Activated B cell treated with CpG ODN at 0.5 μM for 24 hours (primary cell): ENCODE results near the gene GPR75. TPM values are rescaled to one million over a fixed set of nuclear protein-coding genes. Genes with fewer than 3 reads are reported as not detected.
"Not testable (repeated sequence)": the region's sequence is repeated elsewhere in the genome, so short reads cannot be mapped to it uniquely, and the experiment has no call there.

Experiments used
- ATAC-seq: fragments of 200-7000 bp; cut with Tn5 transposase; one replicate; pipeline ENCODE4 v1.10.0; 2021; ENCODE audit warnings: low read depth, mild to moderate bottlenecking, moderate library complexity
- CTCF ChIA-PET: fragments of 350-600 bp; sonication (Branson Sonifier 250); formaldehyde crosslinking; loops from one replicate; lab custom pipeline; 2021; ENCODE audit warnings: antibody characterized with exemption; lab: Charles Lee
- POLR2A ChIA-PET: fragments of 350-600 bp; sonication (Branson Sonifier 250); formaldehyde crosslinking; loops from one replicate; lab custom pipeline; 2021; ENCODE audit warnings: antibody characterized with exemption; lab: Charles Lee
- DNase-seq: peaks from one replicate; pipeline ENCODE4 v3.0.0; 2022
- H3K27ac Mint-ChIP-seq: one replicate; pipeline ENCODE4 v1.8.0; 2020; ENCODE audit warnings: mixed read lengths
- H3K27me3 Mint-ChIP-seq: one replicate; pipeline ENCODE4 v1.8.0; 2021; ENCODE audit warnings: mixed read lengths
- H3K36me3 Mint-ChIP-seq: one replicate; pipeline ENCODE4 v1.8.0; 2021; ENCODE audit warnings: low read depth, mixed read lengths
- H3K4me1 Mint-ChIP-seq: one replicate; pipeline ENCODE4 v1.8.0; 2021; ENCODE audit warnings: mixed read lengths
- H3K4me3 Mint-ChIP-seq: one replicate; pipeline ENCODE4 v1.8.0; 2020; ENCODE audit warnings: mild to moderate bottlenecking, mixed read lengths
- H3K9me3 Mint-ChIP-seq: one replicate; pipeline ENCODE4 v1.8.0; 2020; ENCODE audit warnings: mixed read lengths
- CTCF ChIP-seq: fragments of 200-600 bp; IDR thresholded peaks from one replicate; pipeline ENCODE4 v1.8.0; 2022; ENCODE audit warnings: antibody characterized with exemption, mild to moderate bottlenecking
- intact Hi-C: fragments of 100-400 bp; cut with micrococcal nuclease; formaldehyde crosslinking; loops from one replicate; pipeline ENCODE4 v1.15.1; 2024
- total RNA-seq: library from RNA; stranded (reverse); gene quantifications from 2 replicates; pipeline ENCODE4 v1.2.3, GENCODE V29; 2022

Gene GPR75
- total RNA-seq, 1 donor from 2014 or later, result 6.3 TPM

DNA sequence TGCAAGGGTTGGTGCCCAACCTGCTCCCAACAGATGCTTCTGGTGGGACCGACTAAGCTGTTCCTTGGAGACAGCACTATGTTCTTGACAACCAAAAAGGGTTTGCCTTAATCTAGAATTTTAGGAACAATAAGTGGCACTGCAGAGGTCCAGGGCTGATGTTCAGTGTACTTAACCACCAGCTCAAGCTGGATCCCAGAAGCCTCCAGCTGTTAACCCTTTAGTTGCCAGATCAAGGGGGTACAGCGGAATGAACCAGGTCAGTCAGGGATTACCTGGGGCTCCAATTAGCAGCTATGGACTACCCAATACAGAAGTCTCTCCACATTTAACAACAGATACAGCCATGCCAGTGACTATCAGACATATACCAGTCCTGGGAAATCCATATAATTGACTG is 3.5 kb downstream of the GPR75 start:
- no peak for TF ChIP-seq CTCF
- Mint-ChIP-seq H3K36me3 (peaks cover 46% of the 10 kb centered on the region), H3K4me1 (no peaks in the 10 kb centered on the region), H3K9me3 (no peaks in the 10 kb centered on the region), H3K4me3 (no peak overlapping the region), H3K27ac (no peak overlapping the region), H3K27me3 (no peaks in the 10 kb centered on the region)
- ChIA-PET CTCF (no interaction called here), POLR2A (interaction anchor here (0.7 kb wide), 1 partner anchor 124 kb away, joined by 3 read pairs; no protein-coding TSS in a partner anchor)
- intact Hi-C loops, result no loop called here
- DNase-seq (no peak), ATAC-seq (no peak)

DNA sequence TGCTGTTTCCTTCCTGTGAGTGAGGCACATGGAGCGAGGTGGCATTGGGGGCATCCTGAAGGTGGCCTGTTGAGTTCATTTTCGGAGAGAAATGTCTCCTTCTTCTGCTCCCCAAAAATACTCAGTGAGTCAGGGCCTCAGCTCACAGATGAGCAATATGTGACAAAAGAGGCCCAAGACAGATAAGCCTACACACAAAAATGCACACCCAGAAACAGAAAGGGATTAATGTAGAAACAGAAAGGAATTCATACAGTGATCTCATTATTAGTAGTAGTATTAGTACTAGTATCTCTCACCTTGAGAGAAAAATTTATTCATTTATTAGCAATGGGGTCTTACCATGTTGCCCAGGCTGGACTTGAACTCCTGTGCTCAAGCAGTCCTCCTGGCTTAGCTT is 5.1 kb downstream of the GPR75 start:
- no peak for TF ChIP-seq CTCF
- no peak overlapping the region for H3K27ac Mint-ChIP-seq
- no peaks in the 10 kb centered on the region for H3K9me3 Mint-ChIP-seq
- ChIA-PET CTCF (no interaction called here), POLR2A (no interaction called here)
- no peak for DNase-seq
- no peak overlapping the region for H3K4me3 Mint-ChIP-seq
- peaks cover 39% of the 10 kb centered on the region for H3K36me3 Mint-ChIP-seq
- intact Hi-C loops, result no loop called here
- H3K4me1 Mint-ChIP-seq, result no peaks in the 10 kb centered on the region
- ATAC-seq, result no peak
- H3K27me3 Mint-ChIP-seq, result no peaks in the 10 kb centered on the region

DNA sequence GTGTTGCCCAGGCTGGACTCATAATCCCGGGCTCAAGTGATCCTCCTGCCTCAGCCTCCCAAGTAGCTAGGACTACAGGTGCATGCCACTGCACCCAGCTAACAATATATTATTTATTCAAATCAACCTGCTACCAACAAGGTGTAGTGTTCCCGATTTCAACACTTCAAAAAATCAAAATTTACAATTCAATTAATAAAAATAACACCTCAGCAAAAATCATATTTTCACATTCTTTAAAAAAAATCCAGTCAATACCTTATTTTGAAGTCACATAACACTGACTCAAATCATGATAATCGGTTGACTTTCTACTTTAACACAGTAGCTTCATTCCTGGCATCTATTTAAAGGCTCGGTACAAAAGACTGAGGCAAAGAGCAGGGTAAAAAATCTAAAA is 7.2 kb downstream of the GPR75 start:
- intact Hi-C loops, result no loop called here
- CTCF ChIA-PET, result no interaction called here
- Mint-ChIP-seq H3K36me3 (peaks cover 29% of the 10 kb centered on the region), H3K27ac (no peak overlapping the region), H3K9me3 (no peaks in the 10 kb centered on the region), H3K4me1 (no peaks in the 10 kb centered on the region), H3K27me3 (no peaks in the 10 kb centered on the region), H3K4me3 (no peak overlapping the region)
- no peak for ATAC-seq
- no peak for TF ChIP-seq CTCF
- POLR2A ChIA-PET, result interaction anchor here (0.7 kb wide), 1 partner anchor 56 kb away, joined by 3 read pairs; no protein-coding TSS in a partner anchor
- DNase-seq, result no peak

DNA sequence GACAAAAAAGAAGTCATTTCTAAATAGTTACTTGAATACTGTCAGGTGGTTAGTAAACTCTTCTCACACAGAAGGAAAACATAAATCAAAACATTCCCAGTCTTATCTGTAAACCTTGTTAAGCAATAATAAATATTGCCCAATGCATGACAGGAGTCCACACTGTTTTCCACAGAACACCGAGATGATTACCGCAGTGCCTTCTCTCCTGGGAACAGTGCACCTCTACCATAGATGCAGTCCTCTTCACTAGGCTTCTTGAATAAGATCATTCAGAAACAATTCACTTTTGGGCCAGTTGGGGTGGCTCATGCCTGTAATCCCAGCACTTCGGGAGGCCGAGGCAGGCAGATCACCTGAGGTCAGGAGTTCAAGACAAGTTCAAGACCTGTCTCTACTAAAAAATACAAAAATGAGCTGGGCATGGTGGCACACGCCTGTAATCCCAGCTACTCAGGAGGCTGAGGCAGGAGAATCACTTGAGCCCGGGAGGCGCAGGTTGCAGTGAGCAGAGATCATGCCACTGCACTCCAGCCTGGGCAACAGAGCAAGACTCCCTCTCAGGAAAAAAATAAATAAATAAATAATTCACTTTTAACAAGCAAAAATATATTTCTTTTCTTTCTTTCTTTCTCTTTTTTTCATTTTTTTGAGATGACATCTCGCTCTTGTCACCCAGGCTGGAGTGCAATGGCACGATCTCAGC is 8.6 kb downstream of the GPR75 start:
- H3K4me3 Mint-ChIP-seq, ATAC-seq, intact Hi-C loops, DNase-seq, CTCF ChIA-PET, H3K27me3 Mint-ChIP-seq, POLR2A ChIA-PET, H3K4me1 Mint-ChIP-seq, H3K27ac Mint-ChIP-seq, H3K9me3 Mint-ChIP-seq: not testable (repeated sequence)
- peaks cover 27% of the 10 kb centered on the region for H3K36me3 Mint-ChIP-seq

DNA sequence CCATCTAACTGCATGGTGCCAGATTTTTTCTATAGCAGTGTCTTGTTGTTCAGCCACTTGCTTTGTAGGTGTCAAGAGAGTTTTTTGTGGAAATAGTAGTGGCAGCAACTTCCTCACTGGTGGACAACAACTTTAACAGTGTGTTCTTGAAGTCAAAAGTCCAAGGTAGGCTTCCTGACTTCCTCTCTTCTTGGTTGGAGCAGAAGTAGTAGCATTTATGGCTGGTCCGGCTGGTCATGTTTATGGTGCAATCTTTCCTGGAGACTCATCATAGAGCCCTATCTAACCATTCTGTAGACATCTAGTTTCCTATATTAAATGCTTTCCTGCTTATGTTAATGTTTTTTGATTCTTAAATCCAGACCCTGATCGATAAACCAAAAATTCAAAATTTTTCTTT is 11.7 kb downstream of the GPR75 start:
- no peak for TF ChIP-seq CTCF
- Mint-ChIP-seq H3K27me3 (no peaks in the 10 kb centered on the region), H3K4me3 (no peak overlapping the region), H3K9me3 (no peaks in the 10 kb centered on the region), H3K27ac (no peak overlapping the region), H3K4me1 (no peaks in the 10 kb centered on the region), H3K36me3 (peaks cover 8% of the 10 kb centered on the region)
- ChIA-PET POLR2A (no interaction called here), CTCF (no interaction called here)
- intact Hi-C loops, result no loop called here
- no peak for DNase-seq
- ATAC-seq, result no peak
